Measurements from ENCODE around the gene MTHFD1L. TPM values are rescaled to one million over a fixed set of nuclear protein-coding genes. Genes with fewer than 3 reads are reported as not detected.

The MTHFD1L gene
- total RNA-seq, 4 donors from 2014 or later: 2.5 to 7.1 (median 4.2) TPM

DNA sequence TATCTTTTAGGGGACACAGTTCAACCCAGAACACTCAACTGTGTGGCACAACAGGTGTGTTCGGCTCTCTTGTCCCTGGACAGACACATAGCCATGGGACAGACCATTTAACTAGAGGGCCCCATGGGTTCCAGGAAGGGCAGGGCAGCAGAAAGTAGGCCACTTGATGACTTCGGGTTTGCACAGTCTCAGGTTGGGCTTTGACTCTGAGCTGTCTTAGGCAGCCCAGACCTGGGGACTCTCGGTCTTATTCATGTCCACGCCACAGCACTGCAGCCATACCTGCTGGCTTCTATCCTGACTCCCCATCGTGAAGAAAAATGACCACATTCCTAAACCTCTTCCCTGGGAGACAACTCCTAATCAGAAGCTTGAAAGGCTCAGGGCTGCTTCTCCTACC is 228.2 kb downstream of the MTHFD1L start:
- Histone ChIP-seq H3K27ac (replicated peaks in 1 of 4) (no peak overlapping the region), H3K27me3 (no peaks in the 10 kb centered on the region), H3K4me1 (no peaks in the 10 kb centered on the region), H3K36me3 (peaks cover 0 to 7% (median 3%) of the 10 kb centered on the region in 4 donors), H3K9me3 (no peaks in the 10 kb centered on the region), H3K4me3 (no peak overlapping the region)
- no peak for DNase-seq (ENCODE audit: extremely low spot score)
- TF ChIP-seq POLR2AphosphoS5 (IDR thresholded peaks at IDR 0.05) (no peak), EP300 (IDR thresholded peaks at IDR 0.05) (no peak), CTCF (IDR thresholded peaks at IDR 0.05) (no peak), POLR2A (IDR thresholded peaks at IDR 0.05; ENCODE audit: low read depth) (no peak)
- 85% methylated on average over 5 of the region's 5 CpGs for WGBS
- intact Hi-C loops (cut with DNase I): no loop called here

DNA sequence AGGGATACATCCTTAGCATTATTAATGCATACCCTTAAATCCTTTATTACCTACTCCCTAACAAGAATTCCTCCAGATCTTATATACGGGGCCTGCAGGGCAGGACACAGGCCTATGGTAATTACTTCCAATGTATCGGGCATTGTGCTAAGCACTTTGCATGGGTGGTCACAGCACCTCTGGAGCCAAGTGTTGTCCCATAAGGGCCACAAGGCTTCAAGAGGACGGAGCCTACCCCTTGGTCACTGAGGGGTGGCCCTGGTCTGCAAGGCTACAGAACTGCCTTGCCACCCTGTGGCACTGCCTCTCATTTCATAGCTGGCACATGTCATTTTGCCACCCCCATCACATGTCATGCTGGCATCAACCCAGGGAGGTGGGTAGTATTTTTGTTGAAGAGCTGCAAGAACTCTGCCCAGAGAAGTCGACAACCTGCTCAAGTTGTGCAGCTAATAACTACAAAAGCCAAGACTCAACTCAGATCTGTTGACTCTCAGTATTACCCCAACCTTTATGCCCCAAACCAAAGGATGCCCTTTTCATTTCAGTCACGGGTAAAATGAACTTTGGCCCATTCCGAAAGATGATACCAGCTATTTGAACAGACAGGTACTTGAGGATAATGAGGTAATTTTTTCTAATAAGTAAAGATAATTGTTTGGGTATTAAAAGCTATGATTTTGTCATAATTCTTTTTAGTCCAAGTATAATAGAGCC is 230.2 kb downstream of the MTHFD1L start:
- TF ChIP-seq POLR2AphosphoS5 (IDR thresholded peaks at IDR 0.05) (no peak), CTCF (IDR thresholded peaks at IDR 0.05) (no peak), POLR2A (IDR thresholded peaks at IDR 0.05; ENCODE audit: low read depth) (no peak), EP300 (IDR thresholded peaks at IDR 0.05) (no peak)
- Histone ChIP-seq H3K27ac (replicated peaks in 1 of 4) (no peak overlapping the region), H3K4me3 (no peak overlapping the region), H3K9me3 (no peaks in the 10 kb centered on the region), H3K36me3 (peaks cover 0 to 7% (median 3%) of the 10 kb centered on the region in 4 donors), H3K4me1 (peaks cover 0 to under 1% (median under 1%) of the 10 kb centered on the region in 4 donors), H3K27me3 (no peaks in the 10 kb centered on the region)
- intact Hi-C loops (cut with DNase I): no loop called here
- 98% methylated on average over 6 of the region's 6 CpGs for WGBS
- no peak for DNase-seq (ENCODE audit: extremely low spot score)

DNA sequence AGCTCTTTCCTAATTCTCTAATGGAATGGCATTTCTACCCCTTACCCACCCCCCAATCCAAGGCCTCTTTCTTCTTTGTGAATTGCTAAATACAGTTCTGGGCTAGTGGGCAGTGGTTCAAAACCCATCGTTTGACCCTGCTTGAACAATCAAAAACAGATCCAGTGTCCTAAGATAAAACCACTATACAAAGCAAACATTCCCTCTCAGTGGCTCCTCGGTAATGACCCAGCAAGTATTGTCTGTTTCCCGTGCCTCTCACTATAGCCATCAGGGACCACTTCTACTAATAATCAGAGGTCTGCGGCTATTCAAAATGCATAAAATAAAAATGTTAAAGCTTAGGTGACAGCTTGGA is 230.7 kb downstream of the MTHFD1L start:
- 75% methylated on average over 4 of the region's 4 CpGs for WGBS

DNA sequence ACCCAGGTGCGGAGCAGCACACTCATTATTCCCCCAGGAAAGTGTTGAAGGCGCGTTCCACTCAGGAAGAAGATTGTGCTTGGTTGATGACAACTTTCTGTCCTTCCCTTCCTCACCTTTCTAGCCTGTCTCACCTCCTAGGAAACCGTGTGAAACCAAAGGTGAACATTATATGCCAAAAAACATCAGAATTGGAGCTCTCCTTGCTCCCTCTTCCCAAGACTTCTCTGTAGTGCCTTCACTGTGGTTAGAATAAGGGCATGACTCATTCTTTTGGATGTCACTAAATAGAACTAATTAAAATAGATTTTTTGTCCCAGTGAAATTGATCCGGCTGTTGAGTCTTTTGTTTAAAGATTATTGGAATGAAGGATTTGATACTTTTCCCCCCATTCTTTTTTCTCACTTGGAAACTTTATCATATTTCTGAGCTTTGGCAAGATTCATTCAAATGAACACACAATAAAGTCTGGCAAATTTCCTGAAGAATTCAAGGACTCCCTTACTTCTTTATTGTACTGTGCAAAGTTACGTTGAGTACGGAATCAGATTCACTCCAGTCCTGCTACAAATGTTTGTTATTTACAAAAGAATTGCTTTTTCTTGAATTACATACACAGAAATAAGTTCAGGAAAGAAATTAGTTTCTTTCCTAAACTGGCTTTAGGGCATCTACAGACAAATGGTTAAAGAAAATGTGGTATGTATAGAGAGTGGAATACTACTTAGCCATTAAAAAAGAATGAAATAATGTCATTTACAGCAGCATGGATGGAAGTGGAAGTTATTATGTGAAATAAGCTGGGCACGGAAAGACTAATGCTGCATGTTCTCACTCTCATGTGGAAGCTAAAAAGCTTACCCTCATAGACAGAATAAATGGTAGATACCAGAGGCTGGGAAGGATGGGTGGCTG is 231.4 kb downstream of the MTHFD1L start:
- Histone ChIP-seq H3K4me1 (peaks cover 4 to 13% (median 11%) of the 10 kb centered on the region in 4 donors), H3K27ac (replicated peaks in 1 of 4) (no peak overlapping the region), H3K36me3 (peaks cover 0 to 7% (median 3%) of the 10 kb centered on the region in 4 donors), H3K4me3 (no peak overlapping the region), H3K27me3 (no peaks in the 10 kb centered on the region), H3K9me3 (no peaks in the 10 kb centered on the region)
- intact Hi-C loops (cut with DNase I): no loop called here
- 92% methylated on average over 8 of the region's 8 CpGs for WGBS
- TF ChIP-seq POLR2A (IDR thresholded peaks at IDR 0.05; ENCODE audit: low read depth) (no peak), POLR2AphosphoS5 (IDR thresholded peaks at IDR 0.05) (no peak), EP300 (IDR thresholded peaks at IDR 0.05) (no peak), CTCF (IDR thresholded peaks at IDR 0.05) (no peak)
- no peak for DNase-seq (ENCODE audit: extremely low spot score)

More for the DNA sequence above, 230.7 kb downstream of the MTHFD1L start:
- no peaks in the 10 kb centered on the region for H3K27me3 ChIP-seq
- no peak for TF ChIP-seq POLR2A (IDR thresholded peaks at IDR 0.05; ENCODE audit: low read depth)
- TF ChIP-seq CTCF (IDR thresholded peaks at IDR 0.05): no peak
- TF ChIP-seq POLR2AphosphoS5 (IDR thresholded peaks at IDR 0.05): no peak
- no peak for TF ChIP-seq EP300 (IDR thresholded peaks at IDR 0.05)
- peaks cover 0 to 6% (median 4%) of the 10 kb centered on the region in 4 donors for H3K4me1 ChIP-seq
- no peak for DNase-seq (ENCODE audit: extremely low spot score)
- H3K9me3 ChIP-seq: no peaks in the 10 kb centered on the region
- H3K4me3 ChIP-seq: no peak overlapping the region
- H3K36me3 ChIP-seq: peaks cover 0 to 7% (median 3%) of the 10 kb centered on the region in 4 donors
- intact Hi-C loops (cut with DNase I): no loop called here
- H3K27ac ChIP-seq (replicated peaks in 1 of 4): no peak overlapping the region
